Hepatocyte (in vitro differentiated cells): ENCODE measurements around the gene KHNYN. TPM values are rescaled to one million over a fixed set of nuclear protein-coding genes. Genes with fewer than 3 reads are reported as not detected.

Experiments used
- DNase-seq: peaks from one replicate; pipeline ENCODE4 v3.0.0-alpha.2; 2016; ENCODE audit warnings: low spot score
- H2AFZ ChIP-seq: fragments of 200-600 bp; sonication (generic); 2 replicates; pipeline ENCODE4 v1.6.0; 2016; ENCODE audit warnings: antibody characterized with exemption, mild to moderate bottlenecking
- H3K27ac ChIP-seq: fragments of 200-600 bp; sonication (generic); 2 replicates; pipeline ENCODE4 v1.5.1; 2016; ENCODE audit warnings: mild to moderate bottlenecking
- H3K27me3 ChIP-seq: fragments of 200-600 bp; sonication (generic); 2 replicates; pipeline ENCODE4 v1.6.1; 2016
- H3K36me3 ChIP-seq: fragments of 200-600 bp; sonication (generic); replicated peaks from 2 replicates; pipeline ENCODE4 v1.5.1; 2016; ENCODE audit warnings: low read depth; ENCODE audit not compliant: insufficient read depth
- H3K4me1 ChIP-seq: fragments of 200-600 bp; sonication (generic); 2 replicates; pipeline ENCODE4 v1.5.1; 2016; ENCODE audit warnings: mild to moderate bottlenecking, moderate library complexity; ENCODE audit not compliant: insufficient read depth
- H3K4me2 ChIP-seq: fragments of 200-600 bp; sonication (generic); 2 replicates; pipeline ENCODE4 v1.6.0; 2016
- H3K4me3 ChIP-seq: fragments of 200-600 bp; sonication (generic); 2 replicates; pipeline ENCODE4 v1.5.1; 2016; ENCODE audit warnings: mild to moderate bottlenecking
- H3K79me2 ChIP-seq: fragments of 200-600 bp; sonication (generic); 2 replicates; pipeline ENCODE4 v1.6.0; 2017; ENCODE audit warnings: mild to moderate bottlenecking
- H3K9me2 ChIP-seq: fragments of 200-600 bp; sonication (generic); replicated peaks from 2 replicates; pipeline ENCODE4 v1.6.0; 2017; ENCODE audit warnings: mild to moderate bottlenecking; ENCODE audit not compliant: insufficient read depth
- H3K9me3 ChIP-seq: fragments of 200-600 bp; sonication (generic); 2 replicates; pipeline ENCODE4 v1.5.1; 2016; ENCODE audit warnings: low read depth, mild to moderate bottlenecking
- H4K20me1 ChIP-seq: fragments of 200-600 bp; sonication (generic); 2 replicates; pipeline ENCODE4 v1.6.0; 2016; ENCODE audit warnings: mild to moderate bottlenecking; ENCODE audit not compliant: insufficient read depth, poor library complexity, severe bottlenecking
- EZH2 ChIP-seq: fragments of 200-600 bp; sonication (generic); IDR thresholded peaks from 2 replicates; pipeline ENCODE4 v1.6.1; 2016; ENCODE audit warnings: antibody characterized with exemption, mild to moderate bottlenecking, borderline replicate concordance
- EZH2phosphoT487 ChIP-seq: fragments of 200-600 bp; sonication (generic); IDR thresholded peaks from one replicate; pipeline ENCODE4 v1.6.1; 2018; ENCODE audit warnings: antibody characterized with exemption, mild to moderate bottlenecking, low read depth, moderate library complexity; ENCODE audit not compliant: unreplicated experiment, severe bottlenecking
- WGBS: methylation state at CpG from one replicate; pipeline ENCODE4 v1.1.6; 2016; ENCODE audit warnings: low lambda C conversion rate; ENCODE audit errors: missing lambda C conversion rate; 5-methylcytosine and 5-hydroxymethylcytosine counted together
- polyA plus RNA-seq: library from polyadenylated mRNA; unstranded; fragments of >200 nt; fragmentation: Nextera tagmentation; extraction: Ambion mirVana; gene quantifications from 2 replicates; pipeline ENCODE4 v1.2.1, GENCODE V29; 2016
- total RNA-seq: library from RNA; depleted of rRNA; stranded (reverse); fragments of >200 nt; gene quantifications from 2 replicates; pipeline ENCODE4 v1.2.3, GENCODE V29; 2014
- TF ChIP-seq, protein P1 (sequence below): fragments of 200-600 bp; sonication (generic); IDR thresholded peaks from 2 replicates; pipeline ENCODE4 v1.5.1; 2016; ENCODE audit warnings: antibody characterized with exemption, mild to moderate bottlenecking; ENCODE audit not compliant: poor library complexity

Gene KHNYN
- total and polyA plus RNA-seq, 2 experiments from 2014 or later = 36.4 to 90.5 TPM

GRCh38 chr14:24436355-24437019 is 6.7 kb downstream of the KHNYN start:
- Histone ChIP-seq H3K27me3 (no peaks in the 10 kb centered on the region), H4K20me1 (peaks cover 19% of the 10 kb centered on the region), H3K79me2 (peaks cover 29% of the 10 kb centered on the region), H2AFZ (no peak overlapping the region), H3K4me2 (no peak overlapping the region), H3K4me3 (no peak overlapping the region), H3K4me1 (peaks cover 8% of the 10 kb centered on the region), H3K27ac (no peak overlapping the region), H3K9me3 (no peaks in the 10 kb centered on the region), H3K9me2 (no peaks in the 10 kb centered on the region), H3K36me3 (no peaks in the 10 kb centered on the region)
- WGBS = 68% methylated on average over 5 of the region's 5 CpGs
- TF ChIP-seq, protein P1, sequence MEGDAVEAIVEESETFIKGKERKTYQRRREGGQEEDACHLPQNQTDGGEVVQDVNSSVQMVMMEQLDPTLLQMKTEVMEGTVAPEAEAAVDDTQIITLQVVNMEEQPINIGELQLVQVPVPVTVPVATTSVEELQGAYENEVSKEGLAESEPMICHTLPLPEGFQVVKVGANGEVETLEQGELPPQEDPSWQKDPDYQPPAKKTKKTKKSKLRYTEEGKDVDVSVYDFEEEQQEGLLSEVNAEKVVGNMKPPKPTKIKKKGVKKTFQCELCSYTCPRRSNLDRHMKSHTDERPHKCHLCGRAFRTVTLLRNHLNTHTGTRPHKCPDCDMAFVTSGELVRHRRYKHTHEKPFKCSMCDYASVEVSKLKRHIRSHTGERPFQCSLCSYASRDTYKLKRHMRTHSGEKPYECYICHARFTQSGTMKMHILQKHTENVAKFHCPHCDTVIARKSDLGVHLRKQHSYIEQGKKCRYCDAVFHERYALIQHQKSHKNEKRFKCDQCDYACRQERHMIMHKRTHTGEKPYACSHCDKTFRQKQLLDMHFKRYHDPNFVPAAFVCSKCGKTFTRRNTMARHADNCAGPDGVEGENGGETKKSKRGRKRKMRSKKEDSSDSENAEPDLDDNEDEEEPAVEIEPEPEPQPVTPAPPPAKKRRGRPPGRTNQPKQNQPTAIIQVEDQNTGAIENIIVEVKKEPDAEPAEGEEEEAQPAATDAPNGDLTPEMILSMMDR = peak; percentile 80
- TF ChIP-seq EZH2 = no peak
- DNase-seq = peak; percentile 74

DNA sequence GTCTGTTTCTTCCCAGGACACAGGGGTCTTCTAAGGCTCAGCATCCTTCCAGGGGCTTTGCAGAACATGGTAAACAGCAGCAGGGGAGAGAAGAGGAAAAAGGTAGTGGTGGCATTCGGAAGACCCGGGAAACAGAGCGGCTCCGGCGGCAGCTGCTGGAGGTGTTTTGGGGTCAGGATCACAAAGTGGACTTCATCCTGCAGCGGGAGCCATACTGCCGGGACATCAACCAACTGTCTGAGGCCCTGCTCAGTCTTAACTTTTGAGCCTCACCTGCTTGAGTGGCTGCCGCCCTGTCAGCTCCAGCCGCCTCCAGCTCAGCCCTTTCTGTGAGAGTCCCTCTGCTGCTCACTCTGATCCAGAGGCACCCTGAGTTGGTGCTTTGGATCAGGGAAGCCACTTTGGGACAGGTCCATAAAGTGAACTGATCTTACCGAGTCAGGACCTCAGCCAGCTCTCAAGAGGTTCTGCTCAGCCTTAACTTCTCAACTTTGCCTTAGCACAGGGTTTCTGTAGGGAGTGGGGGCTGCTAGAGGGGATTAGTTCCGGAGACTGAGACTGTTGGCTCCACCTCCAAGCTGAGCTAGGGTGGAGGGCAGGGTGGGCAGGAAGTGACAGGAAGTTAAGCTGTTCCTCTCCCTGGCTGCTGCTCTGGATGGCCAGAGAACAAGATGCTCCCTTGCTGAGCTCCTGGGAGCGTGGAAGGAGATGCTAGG is 7.4 kb downstream of the KHNYN start:
- DNase-seq = no peak
- Histone ChIP-seq H3K4me2 (no peak overlapping the region), H3K79me2 (peaks cover 25% of the 10 kb centered on the region), H3K9me3 (no peaks in the 10 kb centered on the region), H3K36me3 (no peaks in the 10 kb centered on the region), H3K27ac (no peak overlapping the region), H3K4me1 (peaks cover 7% of the 10 kb centered on the region), H3K27me3 (no peaks in the 10 kb centered on the region), H3K4me3 (no peak overlapping the region), H4K20me1 (peaks cover 14% of the 10 kb centered on the region), H2AFZ (no peak overlapping the region), H3K9me2 (no peaks in the 10 kb centered on the region)
- TF ChIP-seq, protein P1 = no peak
- no peak for TF ChIP-seq EZH2phosphoT487
- no peak for TF ChIP-seq EZH2
- WGBS = 90% methylated on average over 12 of the region's 12 CpGs

DNA sequence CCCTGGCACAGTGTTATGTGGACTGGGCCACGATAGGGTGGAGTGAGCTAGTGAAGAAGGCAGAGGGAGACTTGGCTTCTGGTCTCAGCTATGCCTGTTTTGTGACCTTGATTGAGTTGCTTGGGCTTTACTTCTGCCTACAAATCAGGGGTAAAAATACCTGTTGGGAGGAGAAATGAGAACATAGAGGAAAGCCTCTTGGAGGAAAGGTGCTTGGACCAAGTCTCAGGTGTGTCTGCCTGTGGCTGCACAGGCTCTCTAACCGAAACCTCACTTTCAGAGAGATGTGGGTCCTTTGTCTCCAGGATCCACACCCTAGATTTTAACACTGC is 7.9 kb downstream of the KHNYN start:
- no peak for DNase-seq
- Histone ChIP-seq H2AFZ (no peak overlapping the region), H3K9me3 (no peaks in the 10 kb centered on the region), H3K27ac (no peak overlapping the region), H3K79me2 (peaks cover 22% of the 10 kb centered on the region), H4K20me1 (peaks cover 8% of the 10 kb centered on the region), H3K27me3 (no peaks in the 10 kb centered on the region), H3K4me2 (no peak overlapping the region), H3K9me2 (no peaks in the 10 kb centered on the region), H3K4me1 (peaks cover 7% of the 10 kb centered on the region), H3K4me3 (no peak overlapping the region), H3K36me3 (no peaks in the 10 kb centered on the region)
- TF ChIP-seq EZH2 (no peak), EZH2phosphoT487 (no peak)
- TF ChIP-seq, protein P1 = no peak
- 100% methylated on average over 2 of the region's 2 CpGs for WGBS
